SK-N-SH treated with all-trans-retinoic acid at 6 μM for 48 hours (cell line): ENCODE results near the gene NUP153.

Experiments
- ESRRG ChIP-seq: fragments of 250-450 bp; sonication (Bioruptor Pico); IDR thresholded peaks from 2 replicates; pipeline ENCODE4 v1.6.1; 2021; ENCODE audit warnings: mild to moderate bottlenecking
- GLIS3 ChIP-seq: fragments of 250-450 bp; sonication (Bioruptor Pico); IDR thresholded peaks from 2 replicates; pipeline ENCODE4 v1.5.0; 2020; ENCODE audit warnings: mild to moderate bottlenecking, moderate library complexity
- ZNF565 ChIP-seq: fragments of 450-650 bp; formaldehyde crosslinking; conservative IDR thresholded peaks from 2 replicates; pipeline ENCODE4 v1.5.0; 2020; ENCODE audit warnings: low read depth, mild to moderate bottlenecking, moderate library complexity
- ZNF8 ChIP-seq: fragments of 450-650 bp; formaldehyde crosslinking; IDR thresholded peaks from 2 replicates; pipeline ENCODE4 v1.5.0; 2020; ENCODE audit warnings: mild to moderate bottlenecking, moderate library complexity

- TF ChIP-seq GLIS3 (CRISPR knock-in tag), result no peak
- no peak for TF ChIP-seq ZNF565 (CRISPR knock-in tag)
- no peak for TF ChIP-seq ZNF8 (CRISPR knock-in tag)
- no peak for TF ChIP-seq ESRRG (CRISPR knock-in tag)
These were observed 55.9 kb downstream of the NUP153 start for GRCh38 chr6:17650656-17651309.
